Liver (tissue), 9 donors: ENCODE data around the gene MACROH2A1. TPM values are rescaled to one million over a fixed set of nuclear protein-coding genes. Genes with fewer than 3 reads are reported as not detected.

ENCODE experiments used
- DNase-seq: peaks from one replicate; pipeline ENCODE4 v3.0.0-alpha.2; 2017; ENCODE audit warnings: low spot score
- H3K27ac ChIP-seq, 2 donors: one replicate each; pipeline ENCODE4 v1.7.0; 2013; ENCODE audit warnings: inconsistent platforms in 2 of 2, low read length in 2 of 2, control low read depth in 1 of 2, low read depth in 1 of 2, mild to moderate bottlenecking in 1 of 2
- H3K27me3 ChIP-seq, 4 donors: one replicate each; pipeline versions ENCODE4 v1.6.1 to v1.7.0; 2013; ENCODE audit warnings: low read length in 3 of 4, inconsistent platforms in 1 of 4, mild to moderate bottlenecking in 1 of 4, moderate library complexity in 1 of 4; ENCODE audit not compliant: control insufficient read depth in 4 of 4, insufficient read depth in 4 of 4
- H3K36me3 ChIP-seq, 4 donors: one replicate each; pipeline versions ENCODE4 v1.6.1 to v1.7.0; 2013; ENCODE audit warnings: low read length in 3 of 4, mild to moderate bottlenecking in 3 of 4, low read depth in 1 of 4, moderate library complexity in 1 of 4; ENCODE audit not compliant: control insufficient read depth in 4 of 4, insufficient read depth in 3 of 4
- H3K4me1 ChIP-seq, 4 donors: one replicate each; pipeline versions ENCODE4 v1.6.1 to v1.7.0; 2013; ENCODE audit warnings: low read length in 3 of 4, mild to moderate bottlenecking in 3 of 4, moderate library complexity in 1 of 4; ENCODE audit not compliant: control insufficient read depth in 4 of 4, insufficient read depth in 4 of 4
- H3K4me3 ChIP-seq, 3 donors: one replicate each; pipeline versions ENCODE4 v1.6.1 to v1.7.0; 2013; ENCODE audit warnings: low read length in 3 of 3, control low read depth in 1 of 3, low read depth in 1 of 3, mild to moderate bottlenecking in 1 of 3
- H3K9ac ChIP-seq, 2 donors: one replicate each; pipeline ENCODE4 v1.7.0; 2013; ENCODE audit warnings: low read length in 2 of 2, mild to moderate bottlenecking in 2 of 2, moderate library complexity in 2 of 2, control low read depth in 1 of 2, low read depth in 1 of 2
- H3K9me3 ChIP-seq, 4 donors: one replicate each; pipeline versions ENCODE4 v1.6.1 to v1.7.0; 2013; ENCODE audit warnings: low read length in 3 of 4; ENCODE audit not compliant: control insufficient read depth in 4 of 4
- EGR1 ChIP-seq, 2 donors: IDR thresholded peaks; 2 replicates each; pipeline ENCODE4 v1.6.1; 2016 to 2018; ENCODE audit warnings: antibody characterized with exemption in 2 of 2, low read depth in 2 of 2
- FOXA1 ChIP-seq: IDR thresholded peaks from 2 replicates; pipeline ENCODE4 v1.6.1; 2016; ENCODE audit warnings: antibody characterized with exemption
- FOXA2 ChIP-seq: IDR thresholded peaks from 2 replicates; pipeline ENCODE4 v1.6.1; 2016; ENCODE audit warnings: antibody characterized with exemption
- GABPA ChIP-seq, 2 donors: IDR thresholded peaks in 1 of 2; conservative IDR thresholded peaks in 1 of 2; 2 replicates each; pipeline ENCODE4 v1.6.1; 2016; ENCODE audit warnings: antibody characterized with exemption in 2 of 2, mild to moderate bottlenecking in 1 of 2, moderate library complexity in 1 of 2
- HNF4A ChIP-seq, 2 donors: conservative IDR thresholded peaks; 2 replicates each; pipeline ENCODE4 v1.6.1; 2016; ENCODE audit warnings: antibody characterized with exemption in 2 of 2, mild to moderate bottlenecking in 2 of 2
- HNF4G ChIP-seq: IDR thresholded peaks from 2 replicates; pipeline ENCODE4 v1.6.1; 2016; ENCODE audit warnings: antibody characterized with exemption
- JUND ChIP-seq, 2 donors: IDR thresholded peaks; 2 replicates each; pipeline ENCODE4 v1.6.1; 2016; ENCODE audit warnings: antibody characterized with exemption in 2 of 2
- NR2F2 ChIP-seq: IDR thresholded peaks from 2 replicates; pipeline ENCODE4 v1.6.1; 2016; ENCODE audit warnings: antibody characterized with exemption
- RAD21 ChIP-seq, 2 donors: IDR thresholded peaks; 2 replicates each; pipeline ENCODE4 v1.6.1; 2016; ENCODE audit warnings: antibody characterized with exemption in 2 of 2, mild to moderate bottlenecking in 2 of 2
- RXRA ChIP-seq, 2 donors: IDR thresholded peaks; 2 replicates each; pipeline ENCODE4 v1.6.1; 2017 to 2018; ENCODE audit warnings: antibody characterized with exemption in 2 of 2, mild to moderate bottlenecking in 1 of 2
- SP1 ChIP-seq: IDR thresholded peaks from 2 replicates; pipeline ENCODE4 v1.6.1; 2018; ENCODE audit warnings: antibody characterized with exemption, mild to moderate bottlenecking
- TAF1 ChIP-seq: conservative IDR thresholded peaks from 2 replicates; pipeline ENCODE4 v1.6.1; 2016; ENCODE audit warnings: antibody characterized with exemption, mild to moderate bottlenecking
- YY1 ChIP-seq: IDR thresholded peaks from 2 replicates; pipeline ENCODE4 v1.6.1; 2016; ENCODE audit warnings: antibody characterized with exemption, mild to moderate bottlenecking
- WGBS: extraction: QIAGEN DNeasy Blood & Tissue Kit; methylation state at CpG from one replicate; pipeline ENCODE4 v1.1.7; 2013; 5-methylcytosine and 5-hydroxymethylcytosine counted together
- polyA plus RNA-seq, 2 donors: library from polyadenylated mRNA; stranded (reverse) in 1 of 2; unstranded in 1 of 2; fragments of 200-250 nt in 1 of 2; fragments of >200 nt in 1 of 2; fragmentation: Nextera tagmentation in 1 of 2; extraction: Ambion mirVana in 1 of 2; gene quantifications; one replicate each; pipeline versions ENCODE4 v1.2.1 to v1.2.3, GENCODE V29; 2013 to 2015
- total RNA-seq, 2 donors: library from RNA; depleted of rRNA; stranded (reverse); fragments of >200 nt; gene quantifications; one replicate each; pipeline ENCODE4 v1.2.3, GENCODE V29; 2014
- TF ChIP-seq, protein P1 (sequence below): IDR thresholded peaks from 2 replicates; pipeline ENCODE4 v1.6.1; 2016; ENCODE audit warnings: antibody characterized with exemption
- TF ChIP-seq, protein P2 (sequence below): IDR thresholded peaks from 2 replicates; pipeline ENCODE4 v1.6.1; 2016; ENCODE audit warnings: antibody characterized with exemption, mild to moderate bottlenecking
- TF ChIP-seq, protein P3 (sequence below): IDR thresholded peaks from 2 replicates; pipeline ENCODE4 v1.6.1; 2016; ENCODE audit warnings: antibody characterized with exemption
- TF ChIP-seq, protein P4 (sequence below): fragments of 150-350 bp; IDR thresholded peaks from 2 replicates; pipeline ENCODE4 v1.5.1; 2017; ENCODE audit warnings: improper control_type of control experiment, low read depth, low read length; ENCODE audit not compliant: missing input control
- TF ChIP-seq, protein P5 (sequence below): IDR thresholded peaks from 2 replicates; pipeline ENCODE4 v1.6.1; 2016; ENCODE audit warnings: antibody characterized with exemption
- donor health status: healthy.
- donor health status: healthy.
- donor health status: healthy.
- donor health status: healthy.
- donor health status: healthy.

Gene MACROH2A1
- total and polyA plus RNA-seq, 4 donors: 33.7 to 113 (median 62.7) TPM

DNA sequence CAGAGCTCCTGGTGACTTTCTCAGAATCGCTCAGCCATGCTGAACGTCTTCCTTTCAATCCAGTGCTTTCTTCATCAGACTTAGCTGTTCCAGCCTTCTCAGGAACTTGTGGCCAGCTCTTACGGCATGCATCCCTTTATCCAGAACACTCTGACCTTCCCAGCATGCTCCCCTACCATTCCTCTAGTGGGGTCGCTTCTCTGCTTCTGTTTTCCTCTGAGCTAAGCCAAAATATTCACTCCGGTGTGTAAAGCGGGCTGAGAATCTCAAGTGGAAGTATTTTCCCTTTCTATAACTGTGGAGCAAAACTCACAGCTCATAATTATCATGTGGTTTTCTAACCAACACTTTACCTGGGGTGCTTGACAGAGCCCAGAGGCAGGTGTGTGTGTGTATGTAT, 41.9 kb upstream of the MACROH2A1 start:
- Histone ChIP-seq H3K4me3 (no peak overlapping the region), H3K9ac (no peak overlapping the region), H3K36me3 (no peaks in the 10 kb centered on the region), H3K4me1 (peaks cover 0 to 2% (median 0%) of the 10 kb centered on the region in 4 donors), H3K27me3 (no peaks in the 10 kb centered on the region), H3K27ac (no peak overlapping the region), H3K9me3 (no peaks in the 10 kb centered on the region)
- no peak for TF ChIP-seq HNF4G
- TF ChIP-seq, protein P1, sequence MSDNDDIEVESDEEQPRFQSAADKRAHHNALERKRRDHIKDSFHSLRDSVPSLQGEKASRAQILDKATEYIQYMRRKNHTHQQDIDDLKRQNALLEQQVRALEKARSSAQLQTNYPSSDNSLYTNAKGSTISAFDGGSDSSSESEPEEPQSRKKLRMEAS: no peak
- no peak for TF ChIP-seq GABPA (IDR thresholded peaks at IDR 0.05 in 1 of 2, conservative IDR thresholded peaks at IDR 0.05 in 1 of 2)
- TF ChIP-seq, protein P2, sequence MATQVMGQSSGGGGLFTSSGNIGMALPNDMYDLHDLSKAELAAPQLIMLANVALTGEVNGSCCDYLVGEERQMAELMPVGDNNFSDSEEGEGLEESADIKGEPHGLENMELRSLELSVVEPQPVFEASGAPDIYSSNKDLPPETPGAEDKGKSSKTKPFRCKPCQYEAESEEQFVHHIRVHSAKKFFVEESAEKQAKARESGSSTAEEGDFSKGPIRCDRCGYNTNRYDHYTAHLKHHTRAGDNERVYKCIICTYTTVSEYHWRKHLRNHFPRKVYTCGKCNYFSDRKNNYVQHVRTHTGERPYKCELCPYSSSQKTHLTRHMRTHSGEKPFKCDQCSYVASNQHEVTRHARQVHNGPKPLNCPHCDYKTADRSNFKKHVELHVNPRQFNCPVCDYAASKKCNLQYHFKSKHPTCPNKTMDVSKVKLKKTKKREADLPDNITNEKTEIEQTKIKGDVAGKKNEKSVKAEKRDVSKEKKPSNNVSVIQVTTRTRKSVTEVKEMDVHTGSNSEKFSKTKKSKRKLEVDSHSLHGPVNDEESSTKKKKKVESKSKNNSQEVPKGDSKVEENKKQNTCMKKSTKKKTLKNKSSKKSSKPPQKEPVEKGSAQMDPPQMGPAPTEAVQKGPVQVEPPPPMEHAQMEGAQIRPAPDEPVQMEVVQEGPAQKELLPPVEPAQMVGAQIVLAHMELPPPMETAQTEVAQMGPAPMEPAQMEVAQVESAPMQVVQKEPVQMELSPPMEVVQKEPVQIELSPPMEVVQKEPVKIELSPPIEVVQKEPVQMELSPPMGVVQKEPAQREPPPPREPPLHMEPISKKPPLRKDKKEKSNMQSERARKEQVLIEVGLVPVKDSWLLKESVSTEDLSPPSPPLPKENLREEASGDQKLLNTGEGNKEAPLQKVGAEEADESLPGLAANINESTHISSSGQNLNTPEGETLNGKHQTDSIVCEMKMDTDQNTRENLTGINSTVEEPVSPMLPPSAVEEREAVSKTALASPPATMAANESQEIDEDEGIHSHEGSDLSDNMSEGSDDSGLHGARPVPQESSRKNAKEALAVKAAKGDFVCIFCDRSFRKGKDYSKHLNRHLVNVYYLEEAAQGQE: no peak
- TF ChIP-seq HNF4A (conservative IDR thresholded peaks at IDR 0.05): no peak
- TF ChIP-seq EGR1 (IDR thresholded peaks at IDR 0.05; ENCODE audit: low read depth in 2 of 2): no peak
- no peak for TF ChIP-seq TAF1
- TF ChIP-seq RAD21 (IDR thresholded peaks at IDR 0.05): no peak
- TF ChIP-seq SP1: no peak
- TF ChIP-seq, protein P3, sequence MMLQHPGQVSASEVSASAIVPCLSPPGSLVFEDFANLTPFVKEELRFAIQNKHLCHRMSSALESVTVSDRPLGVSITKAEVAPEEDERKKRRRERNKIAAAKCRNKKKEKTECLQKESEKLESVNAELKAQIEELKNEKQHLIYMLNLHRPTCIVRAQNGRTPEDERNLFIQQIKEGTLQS: no peak
- TF ChIP-seq, protein P4, sequence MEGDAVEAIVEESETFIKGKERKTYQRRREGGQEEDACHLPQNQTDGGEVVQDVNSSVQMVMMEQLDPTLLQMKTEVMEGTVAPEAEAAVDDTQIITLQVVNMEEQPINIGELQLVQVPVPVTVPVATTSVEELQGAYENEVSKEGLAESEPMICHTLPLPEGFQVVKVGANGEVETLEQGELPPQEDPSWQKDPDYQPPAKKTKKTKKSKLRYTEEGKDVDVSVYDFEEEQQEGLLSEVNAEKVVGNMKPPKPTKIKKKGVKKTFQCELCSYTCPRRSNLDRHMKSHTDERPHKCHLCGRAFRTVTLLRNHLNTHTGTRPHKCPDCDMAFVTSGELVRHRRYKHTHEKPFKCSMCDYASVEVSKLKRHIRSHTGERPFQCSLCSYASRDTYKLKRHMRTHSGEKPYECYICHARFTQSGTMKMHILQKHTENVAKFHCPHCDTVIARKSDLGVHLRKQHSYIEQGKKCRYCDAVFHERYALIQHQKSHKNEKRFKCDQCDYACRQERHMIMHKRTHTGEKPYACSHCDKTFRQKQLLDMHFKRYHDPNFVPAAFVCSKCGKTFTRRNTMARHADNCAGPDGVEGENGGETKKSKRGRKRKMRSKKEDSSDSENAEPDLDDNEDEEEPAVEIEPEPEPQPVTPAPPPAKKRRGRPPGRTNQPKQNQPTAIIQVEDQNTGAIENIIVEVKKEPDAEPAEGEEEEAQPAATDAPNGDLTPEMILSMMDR: no peak
- TF ChIP-seq FOXA1: no peak
- no peak for TF ChIP-seq RXRA (IDR thresholded peaks at IDR 0.05)
- TF ChIP-seq JUND (IDR thresholded peaks at IDR 0.05): no peak
- DNase-seq: no peak
- WGBS: 77% methylated on average over 6 of the region's 6 CpGs

DNA sequence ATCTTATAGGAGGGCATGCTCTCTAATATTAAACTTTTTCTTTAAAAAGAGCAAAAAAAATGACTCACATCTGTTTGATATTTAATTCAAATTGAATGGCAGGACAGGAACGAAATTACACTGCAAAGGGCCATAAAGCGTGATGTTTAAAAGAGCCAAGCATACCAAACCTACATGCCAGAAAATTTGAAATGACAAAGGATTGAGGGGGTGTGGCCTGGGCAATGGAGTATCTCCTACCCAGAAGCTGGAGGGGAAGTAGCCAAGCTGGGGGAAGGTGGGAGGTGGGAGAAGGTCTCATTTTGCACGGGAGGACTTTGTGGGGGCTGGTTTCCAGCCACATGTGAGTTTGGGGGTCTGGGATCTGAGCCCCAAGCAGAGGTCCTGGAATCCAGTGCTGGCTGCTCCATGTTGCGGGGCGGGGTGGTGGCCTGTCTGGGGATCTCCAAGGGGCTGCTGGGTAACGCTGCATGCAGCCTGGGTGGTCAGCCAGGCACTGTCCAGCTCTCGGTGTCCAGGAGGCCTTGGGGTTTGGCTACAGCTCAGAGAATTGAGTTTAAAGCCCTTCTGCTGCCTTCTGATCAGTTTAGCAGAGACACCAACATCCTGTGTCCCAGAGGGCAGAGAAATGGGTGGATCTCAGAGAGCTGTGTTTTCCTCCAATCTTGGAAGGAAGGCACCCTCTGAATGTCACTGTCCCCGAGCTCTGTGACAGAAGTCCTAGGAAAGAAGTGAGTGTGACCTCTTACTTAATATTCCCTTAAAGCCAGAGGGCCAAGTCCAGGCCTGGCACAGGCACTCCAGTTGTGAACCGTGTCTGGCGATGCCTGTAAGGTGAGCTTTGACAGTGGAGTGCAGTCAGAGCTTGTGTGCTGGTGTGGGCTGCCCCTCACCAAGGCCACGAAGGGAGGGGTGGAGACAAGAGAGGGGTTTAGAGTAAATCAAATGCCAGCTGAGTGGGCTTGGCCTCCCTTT, 40.5 kb upstream of the MACROH2A1 start:
- no peak overlapping the region for H3K9ac ChIP-seq
- H3K4me3 ChIP-seq: no peak overlapping the region
- H3K4me1 ChIP-seq: peaks cover 0 to 2% (median 0%) of the 10 kb centered on the region in 4 donors
- no peak overlapping the region for H3K27ac ChIP-seq
- WGBS: 78% methylated on average over 11 of the region's 11 CpGs
- H3K9me3 ChIP-seq: no peaks in the 10 kb centered on the region
- peak; percentile 24 for DNase-seq
- H3K36me3 ChIP-seq: no peaks in the 10 kb centered on the region
- no peaks in the 10 kb centered on the region for H3K27me3 ChIP-seq
- TF ChIP-seq FOXA1 (no peak), FOXA2 (no peak), TAF1 (no peak), RAD21 (IDR thresholded peaks at IDR 0.05) (no peak), HNF4A (conservative IDR thresholded peaks at IDR 0.05) (no peak), EGR1 (IDR thresholded peaks at IDR 0.05; ENCODE audit: low read depth in 2 of 2) (no peak), YY1 (no peak), RXRA (IDR thresholded peaks at IDR 0.05) (no peak), JUND (IDR thresholded peaks at IDR 0.05) (no peak), NR2F2 (no peak), GABPA (IDR thresholded peaks at IDR 0.05 in 1 of 2, conservative IDR thresholded peaks at IDR 0.05 in 1 of 2) (no peak), SP1 (no peak)
- TF ChIP-seq, protein P1: no peak
- TF ChIP-seq, protein P5, sequence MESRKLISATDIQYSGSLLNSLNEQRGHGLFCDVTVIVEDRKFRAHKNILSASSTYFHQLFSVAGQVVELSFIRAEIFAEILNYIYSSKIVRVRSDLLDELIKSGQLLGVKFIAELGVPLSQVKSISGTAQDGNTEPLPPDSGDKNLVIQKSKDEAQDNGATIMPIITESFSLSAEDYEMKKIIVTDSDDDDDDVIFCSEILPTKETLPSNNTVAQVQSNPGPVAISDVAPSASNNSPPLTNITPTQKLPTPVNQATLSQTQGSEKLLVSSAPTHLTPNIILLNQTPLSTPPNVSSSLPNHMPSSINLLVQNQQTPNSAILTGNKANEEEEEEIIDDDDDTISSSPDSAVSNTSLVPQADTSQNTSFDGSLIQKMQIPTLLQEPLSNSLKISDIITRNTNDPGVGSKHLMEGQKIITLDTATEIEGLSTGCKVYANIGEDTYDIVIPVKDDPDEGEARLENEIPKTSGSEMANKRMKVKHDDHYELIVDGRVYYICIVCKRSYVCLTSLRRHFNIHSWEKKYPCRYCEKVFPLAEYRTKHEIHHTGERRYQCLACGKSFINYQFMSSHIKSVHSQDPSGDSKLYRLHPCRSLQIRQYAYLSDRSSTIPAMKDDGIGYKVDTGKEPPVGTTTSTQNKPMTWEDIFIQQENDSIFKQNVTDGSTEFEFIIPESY: no peak
- TF ChIP-seq, protein P4: no peak
